HG03520 (cell line): Measurements from ENCODE around the gene DPP6.
"Not testable (repeated sequence)": the region's sequence is repeated elsewhere in the genome, so short reads cannot be mapped to it uniquely, and the experiment has no call there.

Experiments used
- ATAC-seq: cut with Tn5 transposase; IDR thresholded peaks from one replicate; pipeline ENCODE4 v1.9.1; 2021; ENCODE audit warnings: mild to moderate bottlenecking, moderate library complexity; ENCODE audit not compliant: unreplicated experiment

Gene DPP6

DNA sequence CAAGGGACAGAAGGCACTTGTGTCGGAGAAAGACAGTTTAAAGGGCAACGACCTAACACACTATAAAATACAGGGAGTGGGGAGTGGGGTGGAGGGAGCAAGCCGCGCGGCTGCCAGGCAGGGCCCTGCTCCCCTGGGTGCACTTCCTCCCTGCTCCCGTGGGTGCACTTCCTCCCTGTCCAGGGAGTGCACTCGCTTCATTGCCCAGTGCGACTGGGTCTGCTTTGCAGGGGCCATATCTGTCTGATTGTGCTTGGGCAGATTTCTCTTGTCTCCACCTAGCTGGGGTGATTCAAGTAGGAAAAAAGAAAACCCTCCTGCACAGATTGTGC, 94.5 kb downstream of the DPP6 start:
- not testable (repeated sequence) for ATAC-seq

DNA sequence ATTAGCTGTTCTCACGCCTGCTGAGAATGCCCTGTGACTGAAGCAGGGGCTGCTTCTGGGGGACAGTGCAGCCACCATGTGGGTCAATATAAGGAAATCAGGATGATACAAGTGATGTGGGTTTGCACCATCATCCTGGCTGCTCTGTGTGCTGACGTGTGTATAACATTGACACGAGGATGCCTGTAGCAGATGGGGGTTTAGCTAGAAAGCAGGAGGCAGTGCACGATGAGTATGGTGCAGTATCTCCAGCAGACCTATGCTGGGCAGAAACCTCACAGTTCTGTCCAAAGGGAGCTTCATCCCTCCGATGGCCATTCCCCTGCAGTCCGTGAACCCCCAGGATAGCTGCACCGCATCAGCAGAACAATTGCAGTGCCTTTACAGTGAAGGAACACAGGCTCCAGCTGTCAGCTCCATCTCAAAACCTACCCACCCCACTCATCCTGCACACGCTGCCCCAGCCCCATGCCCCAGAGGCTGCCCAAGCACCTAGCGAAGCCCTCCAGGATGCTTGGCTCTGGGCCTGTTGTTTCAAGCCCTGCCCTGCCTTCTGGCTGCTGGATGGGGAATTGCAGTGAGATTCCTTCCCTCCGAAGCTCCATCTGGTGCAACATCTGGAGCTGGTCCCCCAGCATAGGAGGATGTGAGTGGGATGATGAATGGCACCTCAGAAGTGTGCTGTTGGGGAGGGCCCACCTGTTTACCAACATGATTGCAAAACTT, 96.8 kb downstream of the DPP6 start:
- ATAC-seq, result not testable (repeated sequence)

DNA sequence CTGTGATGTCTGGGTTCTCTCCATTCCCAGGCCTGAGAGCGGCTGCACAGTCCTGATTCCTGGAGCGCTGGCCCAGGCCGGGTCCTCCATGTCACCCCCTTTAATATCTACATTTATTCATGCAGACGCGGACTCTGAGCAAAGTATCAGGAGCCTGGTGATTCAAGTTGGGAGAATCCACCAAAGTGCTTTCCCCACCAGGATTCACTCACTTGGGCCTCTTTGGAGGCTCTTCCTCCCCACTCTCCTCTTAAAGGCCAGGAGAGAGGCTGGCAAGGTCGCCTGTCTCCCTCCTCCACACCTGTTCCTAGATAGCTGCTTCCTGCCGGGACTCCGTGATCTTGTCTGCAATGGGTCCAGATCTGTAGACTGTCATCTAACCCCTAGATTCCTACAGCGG, 98.5 kb downstream of the DPP6 start:
- not testable (repeated sequence) for ATAC-seq

DNA sequence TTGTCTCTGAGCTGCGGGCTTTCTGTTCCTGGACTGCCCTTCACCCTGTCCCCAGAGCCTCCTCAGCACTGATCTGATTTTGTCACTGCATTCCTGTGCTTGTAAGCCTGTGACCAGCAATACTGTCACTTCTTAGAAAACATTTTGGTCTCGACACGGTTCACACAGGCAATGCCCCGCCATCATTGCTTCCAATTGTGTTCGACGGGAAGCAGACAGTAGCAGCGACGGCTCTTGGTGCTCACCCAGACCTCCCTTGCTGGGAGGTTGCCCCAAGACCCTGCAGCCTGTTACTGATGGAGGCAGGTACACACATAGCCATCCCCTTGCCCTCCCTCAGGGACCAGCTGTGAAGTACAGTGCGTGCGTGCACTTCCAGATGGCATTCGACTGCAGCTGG, 99.1 kb downstream of the DPP6 start:
- ATAC-seq, result not testable (repeated sequence)

DNA sequence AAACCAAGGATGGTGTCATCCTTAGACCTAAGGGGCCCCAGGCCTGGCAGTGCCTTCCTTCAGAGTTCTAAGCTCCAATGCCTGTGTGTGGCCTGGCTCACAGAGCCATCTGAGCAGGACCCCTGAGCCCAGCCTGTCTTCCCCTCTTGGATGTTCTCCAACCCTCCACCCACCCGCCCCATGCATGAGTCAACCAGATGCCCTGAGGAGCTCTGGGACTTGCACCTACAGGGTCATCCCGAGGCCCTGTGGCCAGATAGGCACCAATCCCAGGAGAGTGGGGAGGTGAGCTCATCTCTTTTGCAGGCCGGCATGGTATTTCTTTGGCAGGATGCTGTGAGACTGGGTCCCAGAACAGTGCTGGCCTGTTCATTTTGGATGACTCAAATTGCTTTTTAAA, 103.7 kb downstream of the DPP6 start:
- not testable (repeated sequence) for ATAC-seq

DNA sequence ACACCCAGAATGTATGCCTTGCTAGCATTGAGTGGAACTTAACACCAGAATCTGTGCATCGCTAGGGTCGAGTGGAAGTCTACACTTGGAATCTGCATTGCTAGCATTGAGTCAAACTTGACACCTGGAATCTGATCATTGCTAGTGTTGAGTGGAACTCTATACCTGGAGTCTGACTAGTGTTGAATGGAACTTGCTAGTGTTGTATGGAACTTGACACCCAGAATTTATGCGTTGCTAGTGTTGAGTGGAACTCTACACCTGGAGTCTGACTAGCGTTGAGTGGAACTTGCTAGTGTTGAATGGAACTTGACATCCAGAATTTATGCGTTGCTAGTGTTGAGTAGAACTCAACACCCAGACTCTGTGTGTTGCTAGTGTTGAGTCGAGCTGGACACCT, 110.7 kb downstream of the DPP6 start:
- ATAC-seq, result not testable (repeated sequence)

DNA sequence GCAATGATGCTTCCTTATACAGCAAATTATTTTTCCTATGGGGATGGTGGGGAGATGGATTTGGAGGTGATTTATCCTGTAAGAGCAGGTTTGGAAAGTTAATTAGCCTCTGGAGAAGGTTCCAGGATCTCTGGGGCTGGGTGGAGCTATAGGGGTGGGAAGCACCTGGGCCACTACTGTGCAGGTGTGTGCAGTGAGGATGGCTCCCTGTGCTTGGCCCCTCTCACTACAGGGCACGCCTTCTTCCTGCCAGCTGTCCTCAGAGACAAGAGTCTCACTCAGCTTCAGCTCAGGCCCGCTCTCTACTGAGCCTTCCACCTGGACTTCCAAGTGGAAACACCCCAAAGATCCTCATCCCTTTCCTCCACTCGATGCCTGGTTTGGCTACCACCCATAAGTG, 111.4 kb downstream of the DPP6 start:
- ATAC-seq, result not testable (repeated sequence)

DNA sequence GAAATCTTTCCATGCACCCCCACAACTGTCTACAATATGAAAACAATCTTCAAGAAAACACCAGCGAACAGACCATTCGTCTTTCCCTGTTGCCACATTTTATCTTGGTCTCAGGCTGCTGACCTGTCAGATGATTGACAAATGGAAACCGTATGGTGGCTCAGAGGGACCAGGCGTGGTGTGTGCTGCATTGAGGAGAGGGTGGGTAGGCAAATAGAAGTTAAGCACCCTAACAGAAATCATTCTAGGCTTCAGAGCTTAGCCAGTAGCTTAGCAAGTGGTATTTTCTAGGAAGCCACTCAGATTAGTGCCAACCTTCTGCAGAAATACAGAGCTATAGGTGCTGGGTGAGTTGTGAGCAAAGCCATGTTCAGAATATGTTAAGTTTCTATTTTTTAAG, 114.9 kb downstream of the DPP6 start:
- ATAC-seq, result no peak

DNA sequence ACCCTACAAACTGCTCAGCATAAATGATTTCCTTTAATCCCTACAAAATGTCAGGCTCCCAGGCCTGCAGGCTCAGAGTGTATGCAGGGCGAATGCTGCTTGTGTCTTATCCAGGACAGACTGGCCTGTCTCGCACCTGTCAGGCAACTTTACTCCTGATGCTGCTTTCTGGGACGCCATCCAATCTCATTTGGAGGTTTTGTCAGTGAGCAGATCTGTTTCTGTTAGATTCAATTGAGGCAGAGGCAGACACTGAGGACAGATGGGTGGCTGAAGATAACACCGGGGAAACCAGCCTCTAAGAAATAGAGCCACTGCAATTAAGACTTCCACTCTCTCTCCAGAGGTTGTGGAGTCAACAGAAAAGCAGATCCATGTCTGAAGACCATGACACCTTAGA, 115.6 kb downstream of the DPP6 start:
- ATAC-seq, result no peak

DNA sequence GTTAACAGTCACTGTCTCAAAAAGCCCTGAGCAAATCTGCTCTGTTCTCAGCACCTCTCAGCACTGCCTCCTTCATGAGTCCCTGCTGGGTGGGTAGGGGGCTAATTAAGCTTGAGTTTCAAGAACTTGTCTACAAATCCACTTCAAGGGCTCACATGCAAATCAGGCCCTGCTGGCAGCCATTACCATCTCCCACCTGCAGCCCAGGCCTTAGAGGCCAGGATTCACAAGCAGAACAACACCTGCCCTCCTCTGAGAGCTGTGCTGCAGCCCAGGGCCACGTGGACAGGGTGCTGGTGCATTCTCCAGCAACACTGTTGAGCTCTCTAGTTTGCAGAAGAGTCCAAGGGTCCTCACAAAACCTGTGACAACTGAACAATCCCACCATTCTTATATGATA, 119.2 kb downstream of the DPP6 start:
- ATAC-seq, result no peak

DNA sequence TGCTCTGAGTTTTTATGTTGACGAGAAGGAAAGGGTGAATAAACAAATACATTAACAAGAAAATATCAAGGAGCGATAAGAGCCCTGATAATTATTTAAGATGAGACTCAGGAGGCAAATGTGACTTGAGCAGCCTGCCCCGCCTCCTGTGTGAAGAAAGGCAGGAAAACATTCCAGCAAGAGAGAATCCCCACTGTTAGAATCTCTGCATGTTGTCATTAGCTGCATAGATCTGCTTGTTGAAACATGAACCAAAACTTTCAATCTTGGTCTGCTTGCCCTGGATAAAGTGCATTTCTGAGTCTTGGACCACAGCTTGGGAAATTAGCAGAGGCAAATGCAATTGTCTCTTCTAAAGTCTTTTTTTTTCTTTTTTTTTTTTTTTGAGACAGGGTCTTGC, 120.0 kb downstream of the DPP6 start:
- ATAC-seq, result no peak

DNA sequence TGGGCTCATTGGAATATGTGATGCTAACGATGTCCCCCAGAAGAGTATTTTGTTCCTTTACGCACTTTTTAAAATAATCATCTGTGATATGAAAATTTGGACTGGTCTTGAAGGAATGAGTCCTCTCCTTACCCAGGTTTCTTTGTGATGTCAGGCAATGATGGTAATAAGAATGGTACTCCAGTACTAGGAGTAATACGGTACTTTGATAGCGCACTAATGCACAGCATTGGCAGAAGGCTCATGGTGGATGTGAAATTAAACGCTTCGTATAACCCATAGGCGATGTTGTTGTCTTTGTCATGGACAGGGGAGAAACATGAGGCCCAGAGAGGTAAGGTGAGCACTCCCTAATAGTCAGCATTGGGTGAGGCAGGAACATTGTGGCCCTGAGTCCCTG, 125.4 kb downstream of the DPP6 start:
- ATAC-seq, result no peak

DNA sequence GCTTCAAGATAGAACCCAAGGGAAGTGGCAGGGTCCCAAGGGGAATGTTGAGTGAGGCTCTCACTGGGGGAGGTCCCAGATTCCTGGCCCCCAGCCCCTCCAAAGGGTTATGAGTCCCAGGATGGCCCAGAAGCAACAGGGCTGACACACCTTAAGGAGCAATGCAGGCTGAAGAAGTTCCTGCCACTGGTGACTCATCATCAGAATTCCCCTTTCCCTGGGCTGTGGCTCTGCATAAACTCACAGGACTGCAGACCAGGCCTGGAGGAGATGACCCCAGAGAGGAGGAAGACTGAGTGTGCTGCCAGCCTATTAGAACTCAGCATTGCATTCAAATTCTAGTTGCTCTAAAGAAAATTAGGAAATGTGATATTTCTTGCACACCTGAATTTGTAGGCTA, 126.7 kb downstream of the DPP6 start:
- ATAC-seq, result no peak

DNA sequence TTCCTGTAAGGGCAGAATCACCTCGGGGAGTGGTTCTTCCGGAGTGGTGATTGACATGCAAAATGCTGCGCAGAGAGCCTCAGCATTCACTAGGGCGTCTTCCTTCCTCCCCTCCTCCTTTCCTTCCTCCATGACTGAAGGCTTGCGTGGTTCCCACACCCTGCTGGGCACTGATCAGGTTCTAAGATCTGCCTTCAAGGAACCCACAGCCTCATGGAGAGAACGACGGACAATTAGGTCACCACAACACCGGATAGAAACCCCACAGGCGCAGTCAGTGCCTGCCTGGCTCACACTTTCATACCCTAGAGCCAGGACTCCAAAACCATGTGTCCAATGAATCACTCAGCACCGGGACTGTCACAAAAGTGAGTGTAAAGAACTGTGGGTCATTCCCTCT, 131.3 kb downstream of the DPP6 start:
- ATAC-seq, result no peak

DNA sequence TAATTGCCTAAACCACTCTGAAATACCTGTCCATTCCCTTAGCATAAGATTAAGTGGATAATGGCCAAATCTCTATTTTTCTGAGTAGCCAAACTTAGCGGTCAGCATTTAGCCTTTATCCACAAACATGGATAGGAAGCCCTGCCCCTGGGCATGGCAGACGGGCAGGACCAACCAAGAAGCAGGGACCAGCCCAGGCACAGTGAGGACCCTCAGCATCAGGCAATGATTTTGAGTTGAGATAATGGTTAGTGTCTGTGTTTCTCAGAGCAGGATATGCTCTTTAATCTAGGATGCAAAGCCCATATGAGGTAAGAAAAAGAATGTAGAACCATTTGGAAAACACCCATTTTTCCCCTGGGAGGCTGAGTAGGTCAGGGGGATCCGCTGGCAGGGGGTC, 131.7 kb downstream of the DPP6 start:
- ATAC-seq, result no peak

DNA sequence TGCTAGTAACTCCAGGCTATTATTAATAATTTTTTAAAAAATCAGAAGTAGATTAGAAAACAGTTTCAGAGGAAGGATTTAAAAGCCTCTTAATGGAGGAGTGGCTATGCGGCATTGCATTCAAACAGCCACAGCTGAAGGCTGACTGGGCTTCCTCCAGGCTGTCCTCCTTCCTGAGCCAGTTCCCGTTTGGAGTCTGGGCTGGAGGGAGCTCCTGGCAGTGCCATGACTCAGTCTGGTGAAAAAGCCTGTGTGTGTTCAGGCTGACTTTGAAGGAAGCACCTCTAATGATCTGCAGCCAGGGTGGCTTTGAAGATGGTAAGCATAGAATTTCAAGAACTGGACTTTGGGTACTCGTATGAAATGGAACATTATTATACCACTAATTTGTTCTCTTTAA, 134.6 kb downstream of the DPP6 start:
- no peak for ATAC-seq

DNA sequence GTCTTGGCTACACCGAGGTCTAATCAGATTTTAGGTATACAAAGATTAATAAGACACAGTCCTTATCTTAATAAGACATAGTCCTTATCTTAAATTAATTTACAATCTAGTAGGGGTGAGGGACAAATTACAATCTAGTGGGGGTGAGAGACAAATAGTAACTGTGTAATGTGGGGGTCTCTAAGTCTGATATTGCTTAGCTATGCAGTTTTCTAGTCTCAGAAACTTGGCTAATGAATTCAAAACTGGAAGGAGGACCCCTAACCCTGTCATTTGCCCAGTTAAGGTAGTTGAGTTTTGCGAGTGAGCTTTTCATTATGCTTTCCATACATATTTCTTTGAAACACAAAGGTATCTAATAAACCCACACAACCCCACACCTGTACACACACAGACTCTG, 136.1 kb downstream of the DPP6 start:
- no peak for ATAC-seq

DNA sequence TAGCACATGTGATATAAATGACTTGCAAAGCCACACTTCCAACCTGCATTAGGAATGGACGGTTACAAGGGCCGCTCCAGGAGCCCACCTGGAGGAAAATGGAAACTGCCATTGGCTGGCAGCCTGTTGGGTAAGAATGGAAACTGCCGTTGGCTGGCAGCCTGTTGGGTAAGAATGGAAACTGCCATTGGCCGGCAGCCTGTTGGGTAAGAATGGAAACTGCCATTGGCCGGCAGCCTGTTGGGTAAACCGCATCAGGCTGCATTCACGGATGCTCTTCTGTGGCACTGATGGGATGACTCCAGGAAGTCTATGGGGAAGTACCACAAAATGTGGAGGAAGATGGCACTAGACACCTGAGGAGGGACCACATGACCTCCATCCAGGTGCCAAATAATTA, 143.1 kb downstream of the DPP6 start:
- no peak for ATAC-seq

DNA sequence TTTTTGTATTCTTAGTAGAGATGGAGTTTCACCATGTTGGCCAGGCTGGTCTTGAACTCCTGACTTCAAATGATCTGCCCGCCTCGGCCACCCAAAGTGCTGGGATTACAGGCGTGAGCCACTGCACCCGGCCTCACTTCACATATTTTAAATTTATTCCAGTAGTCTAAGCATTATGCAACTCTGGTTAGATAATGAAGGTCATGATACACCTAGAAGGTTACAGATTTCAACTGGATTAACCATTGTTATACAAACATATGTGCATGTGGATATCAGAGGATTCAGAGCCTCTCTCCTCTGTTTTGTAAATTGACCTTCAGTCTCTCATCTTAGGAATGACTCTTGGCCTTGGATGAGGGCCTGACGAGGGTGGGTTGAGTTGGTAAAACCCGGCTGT, 146.3 kb downstream of the DPP6 start:
- ATAC-seq, result no peak

DNA sequence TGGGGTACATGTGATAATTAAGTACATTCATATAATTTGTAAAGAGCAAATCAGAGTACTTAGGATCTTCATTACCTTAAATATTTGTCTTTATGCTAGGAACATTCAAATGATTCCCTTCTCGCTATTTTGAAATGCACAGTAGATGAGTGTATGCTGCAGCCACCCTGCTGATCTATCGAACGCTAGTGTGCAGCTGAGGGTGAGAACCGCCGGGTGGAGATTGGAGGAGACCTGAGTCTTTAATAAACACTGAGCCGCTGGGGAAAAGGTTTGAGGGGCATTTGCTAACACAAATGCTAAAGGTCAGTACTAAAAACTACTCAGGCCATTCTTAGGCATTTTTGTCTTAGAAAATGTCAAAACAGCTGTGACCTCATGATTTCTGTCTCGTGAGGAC, 148.0 kb downstream of the DPP6 start:
- ATAC-seq, result no peak

DNA sequence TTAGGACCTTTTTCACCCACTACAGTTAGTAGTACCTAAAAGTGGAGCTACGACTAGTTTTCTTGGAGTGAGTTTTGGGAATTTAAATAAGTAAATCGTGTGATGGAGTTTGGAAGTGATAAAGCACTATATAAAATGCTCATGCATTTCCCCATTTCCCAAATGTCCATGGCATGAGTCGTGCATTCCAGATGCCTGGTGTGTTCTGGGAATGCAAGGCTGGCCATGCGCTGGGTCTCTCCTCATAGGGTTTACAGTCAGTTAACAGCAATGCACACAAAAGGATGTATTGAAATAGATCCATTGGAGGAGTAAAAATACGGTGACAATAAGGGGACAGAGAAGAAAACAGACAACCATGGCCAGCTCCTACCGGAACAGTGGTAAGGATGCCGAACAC, 149.8 kb downstream of the DPP6 start:
- no peak for ATAC-seq

DNA sequence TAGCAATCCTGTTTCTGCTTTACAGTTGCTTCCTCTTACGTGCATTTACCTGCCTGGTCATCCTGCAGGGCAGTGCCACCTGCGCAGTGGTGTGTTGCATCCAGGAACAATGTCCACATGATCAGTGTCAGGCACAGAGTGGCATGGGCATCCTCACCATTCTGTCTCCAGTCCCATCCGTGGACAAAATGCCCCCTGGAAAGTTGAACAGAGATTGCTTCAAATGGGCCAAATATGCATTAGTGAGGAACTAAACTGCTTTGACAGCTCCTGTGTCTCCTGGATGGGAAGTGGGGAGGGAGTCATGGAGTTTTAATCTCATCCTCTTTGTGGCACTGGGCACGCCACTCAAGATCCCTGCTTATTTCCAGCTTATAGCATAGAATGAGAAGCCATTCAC, 151.8 kb downstream of the DPP6 start:
- ATAC-seq, result no peak

DNA sequence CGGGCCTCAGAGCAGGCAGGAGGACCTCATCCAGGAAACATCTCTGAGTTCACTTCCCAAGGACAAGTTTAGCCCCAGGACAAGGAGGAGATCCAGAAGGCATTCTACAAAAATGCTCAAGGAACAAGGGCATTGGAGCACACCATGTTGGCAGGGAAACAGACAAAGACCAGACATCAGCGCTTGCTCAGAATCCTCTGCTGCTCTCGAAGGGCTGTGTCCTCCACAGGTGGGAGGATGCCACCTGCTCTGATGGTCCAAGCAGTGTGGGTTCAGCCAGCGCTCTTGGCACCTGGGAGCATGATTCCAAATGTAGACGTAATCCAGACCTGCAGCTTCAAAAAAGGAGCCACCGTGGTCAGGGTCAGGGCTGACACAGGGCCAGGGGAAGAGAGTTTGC, 160.7 kb downstream of the DPP6 start:
- no peak for ATAC-seq
